HUES6 (cell line): ENCODE data around the gene MYOD1.

Source experiments
- H3K27ac ChIP-seq: 2 replicates; pipeline ENCODE4 v1.7.0; 2013; ENCODE audit warnings: low read depth, mild to moderate bottlenecking, low read length, inconsistent platforms
- H3K27me3 ChIP-seq: 2 replicates; pipeline ENCODE4 v1.6.1; 2013; ENCODE audit warnings: low read length; ENCODE audit not compliant: control insufficient read depth, insufficient read depth
- H3K36me3 ChIP-seq: 2 replicates; pipeline ENCODE4 v1.6.1; 2013; ENCODE audit warnings: low read length; ENCODE audit not compliant: control insufficient read depth, insufficient read depth
- H3K4me1 ChIP-seq: 2 replicates; pipeline ENCODE4 v1.6.1; 2013; ENCODE audit warnings: low read length; ENCODE audit not compliant: control insufficient read depth, insufficient read depth
- H3K4me3 ChIP-seq: 2 replicates; pipeline ENCODE4 v1.5.1; 2013; ENCODE audit warnings: low read depth, low read length
- H3K9ac ChIP-seq: one replicate; pipeline ENCODE4 v1.6.1; 2013; ENCODE audit warnings: mild to moderate bottlenecking, low read length
- H3K9me3 ChIP-seq: 2 replicates; pipeline ENCODE4 v1.6.1; 2013; ENCODE audit warnings: low read depth, low read length; ENCODE audit not compliant: control insufficient read depth, insufficient read depth

The MYOD1 gene

GRCh38 chr11:17719028-17719937 is at the start of gene MYOD1:
Gene MYOD1 (plus strand): TSS chr11:17719571. CDS start chr11:17719783, 212 bp downstream.
- Histone ChIP-seq H3K27me3 (peaks cover 100% of the 10 kb centered on the region), H3K9ac (peak within 1 kb of the TSS; percentile 12), H3K4me3 (peak within 1 kb of the TSS; percentile 47), H3K27ac (no peak within 1 kb of the TSS), H3K36me3 (no peaks in the 10 kb centered on the region), H3K9me3 (no peaks in the 10 kb centered on the region), H3K4me1 (peaks cover 27% of the 10 kb centered on the region)

- no peaks in the 10 kb centered on the region for H3K4me1 ChIP-seq
- no peak overlapping the region for H3K4me3 ChIP-seq
- H3K9me3 ChIP-seq: peaks cover 9% of the 10 kb centered on the region; the same call in 1 of the 2 replicates
- no peaks in the 10 kb centered on the region for H3K36me3 ChIP-seq
- H3K27me3 ChIP-seq: peaks cover 71% of the 10 kb centered on the region; the same call in 1 of the 2 replicates
- H3K9ac ChIP-seq: no peak overlapping the region
- no peak overlapping the region for H3K27ac ChIP-seq
These were observed 46.9 kb upstream of the MYOD1 start for GRCh38 chr11:17672469-17672868.

GRCh38 chr11:17673951-17674350 is 45.4 kb upstream of the MYOD1 start:
- no peak overlapping the region for H3K27ac ChIP-seq
- H3K27me3 ChIP-seq: peaks cover 70% of the 10 kb centered on the region; the same call in 1 of the 2 replicates
- H3K4me1 ChIP-seq: no peaks in the 10 kb centered on the region
- no peak overlapping the region for H3K9ac ChIP-seq
- H3K9me3 ChIP-seq: peaks cover 11% of the 10 kb centered on the region; the same call in 1 of the 2 replicates
- H3K36me3 ChIP-seq: no peaks in the 10 kb centered on the region
- H3K4me3 ChIP-seq: no peak overlapping the region

GRCh38 chr11:17682848-17683247 is 36.5 kb upstream of the MYOD1 start:
- Histone ChIP-seq H3K9me3 (no peaks in the 10 kb centered on the region), H3K4me1 (no peaks in the 10 kb centered on the region), H3K4me3 (no peak overlapping the region), H3K27ac (no peak overlapping the region), H3K9ac (no peak overlapping the region), H3K36me3 (no peaks in the 10 kb centered on the region), H3K27me3 (peaks cover 71% of the 10 kb centered on the region; the same call in 1 of the 2 replicates)

GRCh38 chr11:17683377-17684161 is 35.8 kb upstream of the MYOD1 start:
- peaks cover 75% of the 10 kb centered on the region; the same call in 1 of the 2 replicates for H3K27me3 ChIP-seq
- H3K9me3 ChIP-seq: no peaks in the 10 kb centered on the region
- no peak overlapping the region for H3K4me3 ChIP-seq
- H3K9ac ChIP-seq: no peak overlapping the region
- H3K36me3 ChIP-seq: no peaks in the 10 kb centered on the region
- H3K4me1 ChIP-seq: no peaks in the 10 kb centered on the region
- H3K27ac ChIP-seq: no peak overlapping the region

- no peak overlapping the region for H3K27ac ChIP-seq
- H3K9me3 ChIP-seq: no peaks in the 10 kb centered on the region
- no peak overlapping the region for H3K4me3 ChIP-seq
- no peak overlapping the region for H3K9ac ChIP-seq
- no peaks in the 10 kb centered on the region for H3K4me1 ChIP-seq
- H3K36me3 ChIP-seq: no peaks in the 10 kb centered on the region
- peaks cover 74% of the 10 kb centered on the region; the same call in 1 of the 2 replicates for H3K27me3 ChIP-seq
These were observed 34.8 kb upstream of the MYOD1 start for GRCh38 chr11:17684550-17684949.

GRCh38 chr11:17686231-17686980 is 33.0 kb upstream of the MYOD1 start:
- no peaks in the 10 kb centered on the region for H3K36me3 ChIP-seq
- no peak overlapping the region for H3K27ac ChIP-seq
- peaks cover 80% of the 10 kb centered on the region; the same call in 1 of the 2 replicates for H3K27me3 ChIP-seq
- no peaks in the 10 kb centered on the region for H3K4me1 ChIP-seq
- no peaks in the 10 kb centered on the region for H3K9me3 ChIP-seq
- no peak overlapping the region for H3K9ac ChIP-seq
- H3K4me3 ChIP-seq: no peak overlapping the region

- no peaks in the 10 kb centered on the region for H3K4me1 ChIP-seq
- H3K9ac ChIP-seq: no peak overlapping the region
- no peak overlapping the region for H3K4me3 ChIP-seq
- peaks cover 89% of the 10 kb centered on the region for H3K27me3 ChIP-seq
- H3K36me3 ChIP-seq: no peaks in the 10 kb centered on the region
- H3K9me3 ChIP-seq: no peaks in the 10 kb centered on the region
- H3K27ac ChIP-seq: no peak overlapping the region
These were observed 31.3 kb upstream of the MYOD1 start for GRCh38 chr11:17687946-17688670.

- H3K36me3 ChIP-seq: no peaks in the 10 kb centered on the region
- H3K4me3 ChIP-seq: no peak overlapping the region
- H3K9ac ChIP-seq: no peak overlapping the region
- H3K27ac ChIP-seq: no peak overlapping the region
- no peaks in the 10 kb centered on the region for H3K9me3 ChIP-seq
- H3K27me3 ChIP-seq: peaks cover 94% of the 10 kb centered on the region
- H3K4me1 ChIP-seq: no peaks in the 10 kb centered on the region; the same call in 1 of the 2 replicates
These were observed 27.8 kb upstream of the MYOD1 start for GRCh38 chr11:17691550-17691949.

GRCh38 chr11:17691976-17692375 is 27.4 kb upstream of the MYOD1 start:
- Histone ChIP-seq H3K4me1 (no peaks in the 10 kb centered on the region; the same call in 1 of the 2 replicates), H3K36me3 (no peaks in the 10 kb centered on the region), H3K9ac (no peak overlapping the region), H3K4me3 (no peak overlapping the region), H3K9me3 (no peaks in the 10 kb centered on the region), H3K27me3 (peaks cover 96% of the 10 kb centered on the region), H3K27ac (no peak overlapping the region)
